ENCODE results near the gene CACNA2D3. TPM values are rescaled to one million over a fixed set of nuclear protein-coding genes. Genes with fewer than 3 reads are reported as not detected.
A peak's percentile ranks its signal among the peaks of the same experiment; 100 is the strongest.
"Not testable (repeated sequence)": the region's sequence is repeated elsewhere in the genome, so short reads cannot be mapped to it uniquely, and the experiment has no call there.

The CACNA2D3 gene
- total and polyA plus RNA-seq, 4 donors = 0.72 to 2.4 (median 1.5) TPM

DNA sequence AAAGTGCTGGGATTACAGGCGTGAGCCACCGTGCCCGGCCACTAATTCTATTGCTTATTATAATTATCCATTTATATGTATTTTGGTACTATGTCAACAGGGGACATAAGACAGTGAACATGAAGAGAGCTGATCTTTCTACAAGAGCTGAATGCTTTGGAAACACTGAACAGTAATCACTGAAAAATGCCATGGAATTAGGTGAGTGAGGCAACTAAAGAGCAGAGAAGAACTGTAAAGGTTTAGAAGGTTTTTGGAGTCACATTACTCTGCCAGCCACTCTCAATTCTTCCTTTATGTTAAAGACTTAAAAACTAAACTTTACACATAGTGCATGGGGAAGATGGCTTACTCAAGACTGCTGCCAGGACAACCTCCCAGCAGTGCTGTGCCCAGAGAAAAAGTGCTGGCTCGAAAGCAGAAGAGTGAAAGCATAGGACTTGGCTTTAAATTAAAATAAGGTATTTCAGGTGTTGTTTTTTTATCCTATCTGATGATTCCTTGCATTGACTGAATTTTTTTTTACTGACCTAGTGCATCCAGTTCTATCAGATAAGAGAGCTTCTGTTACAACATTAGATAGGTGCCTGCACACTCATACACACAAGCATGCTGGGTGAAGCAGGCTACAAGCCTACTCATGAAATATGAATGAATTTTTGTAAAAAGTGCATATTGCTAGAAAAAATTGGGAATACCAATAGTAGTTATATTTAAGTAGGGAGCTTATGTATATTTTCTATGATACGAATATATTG, 28.7 kb upstream of the CACNA2D3 start:
- ATAC-seq (ENCODE audit: low FRiP score) (no peak), DNase-seq (no peak)
- 86 to 89% methylated on average over 5 of the region's 5 CpGs for WGBS, 2 donors
- no peaks in the 10 kb centered on the region for H3K4me1 ChIP-seq (ENCODE audit: control insufficient read depth in 1 of 2, insufficient read depth in 2 of 2, low read length in 2 of 2)
- no peaks in the 10 kb centered on the region for H3K27me3 ChIP-seq (ENCODE audit: control insufficient read depth in 1 of 2, insufficient read depth in 2 of 2, low read length in 1 of 2)
- no peak overlapping the region for H3K4me3 ChIP-seq (ENCODE audit: low read length in 2 of 2)
- no peaks in the 10 kb centered on the region for H3K9me3 ChIP-seq (ENCODE audit: control insufficient read depth, low read length)
- H3K27ac ChIP-seq (ENCODE audit: low read depth in 1 of 2, low read length in 2 of 2) = no peak overlapping the region
- intact Hi-C loops (cut with DNase I) = no loop called here
- no peaks in the 10 kb centered on the region for H3K36me3 ChIP-seq (ENCODE audit: control insufficient read depth in 1 of 2, insufficient read depth in 2 of 2, low read length in 1 of 2)

DNA sequence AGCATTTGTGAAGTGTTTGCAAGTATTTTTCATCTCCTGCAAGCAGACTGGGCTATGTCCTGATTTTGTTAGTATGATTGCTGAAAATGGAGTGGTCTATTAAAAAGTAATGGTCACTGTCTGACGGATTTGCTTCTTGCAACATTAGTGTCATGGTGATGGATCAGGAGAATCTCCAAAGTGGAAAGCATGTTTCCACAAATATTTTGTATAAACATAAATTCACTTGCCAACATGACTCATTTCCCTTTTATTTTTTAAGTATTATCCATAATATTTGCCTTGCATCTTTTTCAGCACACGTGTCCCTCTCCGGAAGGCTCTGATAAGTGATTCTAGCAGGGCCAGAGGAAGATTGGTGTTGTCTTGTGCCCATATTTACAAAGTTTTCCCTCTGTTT, 27.4 kb upstream of the CACNA2D3 start:
- H3K4me1 ChIP-seq (ENCODE audit: control insufficient read depth in 1 of 2, insufficient read depth in 2 of 2, low read length in 2 of 2) = no peaks in the 10 kb centered on the region
- intact Hi-C loops (cut with DNase I) = no loop called here
- ATAC-seq (ENCODE audit: low FRiP score) = no peak
- no peak overlapping the region for H3K4me3 ChIP-seq (ENCODE audit: low read length in 2 of 2)
- no peaks in the 10 kb centered on the region for H3K9me3 ChIP-seq (ENCODE audit: control insufficient read depth, low read length)
- H3K27ac ChIP-seq (ENCODE audit: low read depth in 1 of 2, low read length in 2 of 2) = no peak overlapping the region
- 51 to 53% methylated on average over 3 of the region's 3 CpGs for WGBS, 2 donors
- DNase-seq = no peak
- H3K36me3 ChIP-seq (ENCODE audit: control insufficient read depth in 1 of 2, insufficient read depth in 2 of 2, low read length in 1 of 2) = no peaks in the 10 kb centered on the region
- H3K27me3 ChIP-seq (ENCODE audit: control insufficient read depth in 1 of 2, insufficient read depth in 2 of 2, low read length in 1 of 2) = no peaks in the 10 kb centered on the region

DNA sequence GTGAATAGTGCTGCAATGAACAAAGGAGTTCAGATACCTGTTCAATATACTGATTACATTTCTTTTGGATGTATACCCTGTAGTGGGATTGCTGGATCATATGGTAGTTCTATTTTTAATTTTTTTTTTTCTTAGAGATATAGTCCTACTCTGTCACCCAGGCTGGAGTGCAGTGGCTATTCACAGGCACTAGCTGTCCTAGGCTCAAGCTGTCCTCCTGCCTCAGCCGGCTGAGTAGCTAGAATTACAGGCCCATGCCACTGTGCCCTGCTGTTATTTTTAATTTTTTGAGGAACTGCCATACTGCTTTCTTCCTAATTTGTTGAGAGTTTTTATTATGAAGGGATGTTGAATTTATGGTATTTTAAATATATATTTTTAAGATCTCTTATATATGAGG, 23.0 kb upstream of the CACNA2D3 start:
- no peak for DNase-seq
- Histone ChIP-seq H3K9me3 (ENCODE audit: control insufficient read depth, low read length) (no peaks in the 10 kb centered on the region), H3K36me3 (ENCODE audit: control insufficient read depth in 1 of 2, insufficient read depth in 2 of 2, low read length in 1 of 2) (no peaks in the 10 kb centered on the region), H3K4me3 (ENCODE audit: low read length in 2 of 2) (no peak overlapping the region), H3K27me3 (ENCODE audit: control insufficient read depth in 1 of 2, insufficient read depth in 2 of 2, low read length in 1 of 2) (no peaks in the 10 kb centered on the region), H3K4me1 (ENCODE audit: control insufficient read depth in 1 of 2, insufficient read depth in 2 of 2, low read length in 2 of 2) (no peaks in the 10 kb centered on the region), H3K27ac (ENCODE audit: low read depth in 1 of 2, low read length in 2 of 2) (no peak overlapping the region)
- no peak for ATAC-seq (ENCODE audit: low FRiP score)
- intact Hi-C loops (cut with DNase I) = no loop called here
- WGBS, 2 donors = 62 to 70% methylated on average over 1 of the region's 1 CpG

DNA sequence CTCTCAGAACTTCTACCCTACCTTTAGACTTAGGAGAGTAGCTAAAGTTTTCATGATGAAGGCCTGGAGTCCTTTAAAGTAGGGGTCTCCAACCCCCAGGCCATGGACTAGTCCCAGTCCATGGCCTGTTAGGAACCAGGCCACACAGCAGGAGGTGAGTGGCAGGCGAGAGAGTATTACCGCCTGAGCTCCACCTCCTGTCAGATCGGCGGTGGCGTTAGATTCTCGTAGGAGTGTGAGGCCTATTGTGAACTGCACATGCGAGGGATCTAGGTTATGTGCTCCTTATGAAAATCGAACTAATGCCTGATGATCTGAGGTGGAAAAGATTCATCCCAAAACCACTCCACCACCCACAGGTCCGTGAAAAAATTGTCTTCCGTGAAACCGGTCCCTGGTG, 18.3 kb upstream of the CACNA2D3 start:
- ATAC-seq (ENCODE audit: low FRiP score) (no peak), DNase-seq (no peak)
- Histone ChIP-seq H3K36me3 (ENCODE audit: control insufficient read depth in 1 of 2, insufficient read depth in 2 of 2, low read length in 1 of 2) (no peaks in the 10 kb centered on the region), H3K27me3 (ENCODE audit: control insufficient read depth in 1 of 2, insufficient read depth in 2 of 2, low read length in 1 of 2) (no peaks in the 10 kb centered on the region), H3K27ac (ENCODE audit: low read depth in 1 of 2, low read length in 2 of 2) (no peak overlapping the region), H3K4me1 (ENCODE audit: control insufficient read depth in 1 of 2, insufficient read depth in 2 of 2, low read length in 2 of 2) (no peaks in the 10 kb centered on the region), H3K4me3 (ENCODE audit: low read length in 2 of 2) (no peak overlapping the region), H3K9me3 (ENCODE audit: control insufficient read depth, low read length) (no peaks in the 10 kb centered on the region)
- intact Hi-C loops (cut with DNase I) = no loop called here
- 69 to 77% methylated on average over 11 of the region's 11 CpGs for WGBS, 2 donors

DNA sequence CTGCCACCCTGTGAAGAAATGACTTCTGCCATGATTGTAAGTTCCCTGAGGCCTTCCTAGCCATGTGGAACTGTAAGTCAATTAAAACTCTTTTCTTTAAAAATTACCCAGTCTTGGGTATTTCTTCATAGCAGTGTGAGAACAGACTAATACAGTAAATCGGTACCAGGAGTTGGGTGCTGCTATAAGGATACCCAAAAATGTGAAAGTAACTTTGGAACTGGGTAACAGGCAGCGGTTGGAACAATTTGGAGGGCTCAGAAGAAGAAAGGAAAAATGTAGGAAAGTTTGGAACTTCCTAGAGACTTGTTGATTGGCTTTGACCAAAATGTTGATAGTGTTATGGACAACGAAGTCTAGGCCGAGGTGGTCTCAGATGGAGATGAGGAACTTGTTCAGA, 6.2 kb upstream of the CACNA2D3 start:
- ATAC-seq (ENCODE audit: low FRiP score); H3K9me3 ChIP-seq (ENCODE audit: control insufficient read depth, low read length); intact Hi-C loops (cut with DNase I); DNase-seq; H3K27ac ChIP-seq (ENCODE audit: low read depth in 1 of 2, low read length in 2 of 2); H3K4me3 ChIP-seq (ENCODE audit: low read length in 2 of 2); H3K36me3 ChIP-seq (ENCODE audit: control insufficient read depth in 1 of 2, insufficient read depth in 2 of 2, low read length in 1 of 2); H3K27me3 ChIP-seq (ENCODE audit: control insufficient read depth in 1 of 2, insufficient read depth in 2 of 2, low read length in 1 of 2); H3K4me1 ChIP-seq (ENCODE audit: control insufficient read depth in 1 of 2, insufficient read depth in 2 of 2, low read length in 2 of 2): not testable (repeated sequence)
- 93 to 94% methylated on average over 4 of the region's 4 CpGs for whole genome bisulfite sequencing, 2 donors

DNA sequence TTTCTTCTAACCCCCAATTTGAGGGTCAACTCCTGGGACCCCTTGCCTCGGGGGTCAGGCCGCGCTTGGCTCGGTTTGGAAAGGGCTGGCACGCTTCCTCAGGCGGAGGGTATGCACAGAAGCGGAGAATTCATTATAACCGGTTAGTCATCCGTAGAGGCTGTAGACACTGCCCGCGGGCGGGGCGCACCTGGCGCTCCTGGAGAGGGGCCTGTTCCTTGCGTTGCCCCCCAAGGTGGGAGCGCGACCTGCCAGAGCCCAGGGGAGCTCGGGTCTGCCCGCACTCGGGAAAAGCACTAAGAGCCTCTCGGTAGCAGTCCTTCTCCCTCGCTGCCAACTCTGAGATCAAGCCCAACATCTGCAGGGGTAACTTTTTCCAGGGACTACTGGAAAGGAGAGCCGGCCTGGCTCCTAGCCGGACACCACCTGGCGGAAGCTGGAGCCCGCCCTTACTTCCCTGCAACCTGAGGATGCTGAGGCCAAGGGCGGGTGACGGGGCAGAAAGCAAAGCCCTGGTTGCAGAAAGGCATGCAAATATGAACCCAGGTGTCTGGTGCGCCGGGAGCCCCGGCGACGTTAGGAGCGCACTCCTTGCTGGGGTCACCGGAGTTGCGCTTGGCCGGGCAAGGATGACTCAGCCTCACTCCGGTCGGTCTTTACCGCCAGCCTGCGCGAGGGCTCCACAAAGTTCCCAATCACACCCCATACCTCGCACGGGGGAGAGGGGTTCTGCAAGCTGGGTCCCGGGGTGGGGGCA, 1.5 kb upstream of the CACNA2D3 start:
- peaks cover 2% of the 10 kb centered on the region for H3K9me3 ChIP-seq (ENCODE audit: control insufficient read depth, low read length)
- DNase-seq (no peak), ATAC-seq (ENCODE audit: low FRiP score) (no peak)
- no peak overlapping the region for H3K27ac ChIP-seq (ENCODE audit: low read depth in 1 of 2, low read length in 2 of 2)
- H3K4me1 ChIP-seq (ENCODE audit: control insufficient read depth in 1 of 2, insufficient read depth in 2 of 2, low read length in 2 of 2) = no peaks in the 10 kb centered on the region
- no peaks in the 10 kb centered on the region for H3K27me3 ChIP-seq (ENCODE audit: control insufficient read depth in 1 of 2, insufficient read depth in 2 of 2, low read length in 1 of 2)
- H3K4me3 ChIP-seq (ENCODE audit: low read length in 2 of 2) = peak overlapping the region in 1 of 2 donors; percentile 48
- intact Hi-C loops (cut with DNase I) = no loop called here
- WGBS, 2 donors = 3% methylated on average over 45 of the region's 45 CpGs
- no peaks in the 10 kb centered on the region for H3K36me3 ChIP-seq (ENCODE audit: control insufficient read depth in 1 of 2, insufficient read depth in 2 of 2, low read length in 1 of 2)

DNA sequence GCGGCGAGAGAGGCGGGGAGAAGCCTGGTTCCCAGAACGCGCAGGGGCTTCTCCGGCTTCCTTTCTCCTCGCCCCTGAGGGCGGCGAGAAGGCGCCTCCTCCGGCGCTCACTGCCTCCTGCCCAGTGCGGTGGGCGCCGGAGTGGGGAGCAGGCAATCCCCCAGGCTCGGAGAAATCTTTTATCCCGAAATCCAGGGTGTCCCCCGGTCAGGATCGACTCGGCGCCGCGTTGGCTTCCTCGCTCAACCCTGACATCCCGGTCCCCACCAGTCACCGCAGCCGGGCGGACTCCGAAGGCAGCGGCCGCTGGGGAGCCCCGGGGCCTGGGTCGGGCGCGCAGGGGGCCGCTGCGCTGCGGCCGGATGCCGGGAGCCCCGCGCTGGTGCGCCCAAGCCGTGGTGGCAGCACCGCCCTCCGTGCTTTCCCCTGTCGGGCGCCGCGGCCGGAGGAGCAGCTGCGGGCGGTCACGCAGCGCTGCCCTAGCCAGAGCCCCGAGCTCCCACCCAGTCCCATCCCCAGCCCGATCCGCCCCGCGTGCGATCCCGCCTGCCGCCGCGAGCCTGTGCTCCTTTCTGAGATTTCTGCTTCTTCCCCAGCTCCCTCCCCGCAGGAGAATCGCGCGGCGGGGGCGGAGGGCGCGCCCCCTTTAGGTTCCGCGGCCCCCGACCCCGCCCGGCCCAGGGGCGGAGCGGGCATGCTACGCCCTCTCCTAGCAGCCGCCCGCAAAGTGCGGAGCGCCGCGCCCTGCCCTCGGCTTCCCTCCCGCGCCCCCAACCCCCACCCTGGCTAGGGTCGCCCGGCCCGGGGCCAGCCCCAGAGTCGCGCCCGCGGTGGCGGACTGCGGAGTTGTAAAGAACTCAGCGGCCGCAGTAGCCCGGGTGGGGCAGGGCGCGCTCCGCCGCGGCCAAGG, 683 bp upstream of the CACNA2D3 start:
- WGBS, 2 donors = 0 to 1% methylated on average over 70 to 107 of the region's 107 CpGs
- no peak overlapping the region for H3K27ac ChIP-seq (ENCODE audit: low read depth in 1 of 2, low read length in 2 of 2)
- intact Hi-C loops (cut with DNase I) = no loop called here

DNA sequence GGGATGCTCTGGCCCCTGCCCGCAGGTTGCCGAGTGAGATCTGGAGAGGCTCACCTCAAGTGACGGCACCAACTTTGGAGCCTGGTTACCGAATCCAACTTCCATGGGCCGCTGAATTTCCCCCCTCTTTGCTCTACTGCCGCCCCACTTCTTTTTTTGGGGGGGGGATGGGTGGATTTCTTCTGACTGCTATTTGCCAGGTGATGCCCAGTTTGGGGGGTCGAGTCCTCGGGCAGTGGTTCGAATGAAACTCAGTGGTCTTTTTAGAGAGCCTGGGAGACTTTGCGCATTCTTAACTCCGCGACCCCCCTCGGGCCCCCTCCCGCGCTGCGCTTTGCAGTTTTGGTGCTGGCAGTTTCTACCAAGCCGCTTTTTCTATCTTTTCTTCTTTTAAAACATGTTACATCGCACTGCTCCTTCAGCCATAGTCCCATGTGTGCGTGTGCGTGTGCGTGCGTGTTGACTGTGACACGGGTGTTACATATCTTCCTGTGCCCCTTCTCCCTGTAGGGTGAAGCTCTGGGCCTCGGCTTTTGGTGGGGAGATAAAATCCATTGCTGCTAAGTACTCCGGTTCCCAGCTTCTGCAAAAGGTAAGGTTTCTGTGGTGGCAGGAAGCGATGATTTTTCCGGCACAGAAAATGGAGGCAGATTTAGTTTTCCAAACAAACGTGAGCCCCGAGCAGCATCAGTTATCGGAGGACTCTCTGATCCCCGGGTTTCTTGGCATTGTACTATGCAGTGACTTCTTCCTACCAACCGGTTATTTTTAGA, 837 bp downstream of the CACNA2D3 start:
- 1% methylated on average over 32 of the region's 32 CpGs for WGBS, 2 donors
- ATAC-seq (ENCODE audit: low FRiP score) (no peak), DNase-seq (no peak)
- Histone ChIP-seq H3K36me3 (ENCODE audit: control insufficient read depth in 1 of 2, insufficient read depth in 2 of 2, low read length in 1 of 2) (no peaks in the 10 kb centered on the region), H3K4me1 (ENCODE audit: control insufficient read depth in 1 of 2, insufficient read depth in 2 of 2, low read length in 2 of 2) (no peaks in the 10 kb centered on the region), H3K27me3 (ENCODE audit: control insufficient read depth in 1 of 2, insufficient read depth in 2 of 2, low read length in 1 of 2) (no peaks in the 10 kb centered on the region), H3K4me3 (ENCODE audit: low read length in 2 of 2) (peak overlapping the region; percentile 48 to 65), H3K9me3 (ENCODE audit: control insufficient read depth, low read length) (no peaks in the 10 kb centered on the region), H3K27ac (ENCODE audit: low read depth in 1 of 2, low read length in 2 of 2) (no peak overlapping the region)
- intact Hi-C loops (cut with DNase I) = no loop called here

More for the DNA sequence above, 683 bp upstream of the CACNA2D3 start:
- H3K9me3 ChIP-seq (ENCODE audit: control insufficient read depth, low read length) = no peaks in the 10 kb centered on the region
- no peak for ATAC-seq (ENCODE audit: low FRiP score)
- H3K4me1 ChIP-seq (ENCODE audit: control insufficient read depth in 1 of 2, insufficient read depth in 2 of 2, low read length in 2 of 2) = no peaks in the 10 kb centered on the region
- H3K4me3 ChIP-seq (ENCODE audit: low read length in 2 of 2) = peak overlapping the region; percentile 48 to 65
- DNase-seq = no peak
- no peaks in the 10 kb centered on the region for H3K27me3 ChIP-seq (ENCODE audit: control insufficient read depth in 1 of 2, insufficient read depth in 2 of 2, low read length in 1 of 2)
- no peaks in the 10 kb centered on the region for H3K36me3 ChIP-seq (ENCODE audit: control insufficient read depth in 1 of 2, insufficient read depth in 2 of 2, low read length in 1 of 2)
